MM.1S (cell line): ENCODE results near the gene FEN1.

Experiments
- DNase-seq: peaks from one replicate; pipeline ENCODE4 v3.0.0-alpha.2; 2015
- H2AFZ ChIP-seq: fragments of 300-600 bp; sonication (generic); 2 replicates; pipeline ENCODE4 v1.6.0; 2016; ENCODE audit warnings: antibody characterized with exemption, low read length
- H3F3A ChIP-seq: fragments of 300-600 bp; sonication (generic); 2 replicates; pipeline ENCODE4 v1.6.1; 2016; ENCODE audit warnings: mild to moderate bottlenecking, antibody characterized with exemption, low read length, moderate library complexity, mixed read lengths; ENCODE audit not compliant: insufficient read depth
- H3K27ac ChIP-seq: fragments of 300-600 bp; sonication (generic); 2 replicates; pipeline ENCODE4 v1.5.1; 2016; ENCODE audit warnings: mild to moderate bottlenecking, low read length
- H3K27me3 ChIP-seq: fragments of 300-600 bp; sonication (generic); replicated peaks from 2 replicates; pipeline ENCODE4 v1.6.0; 2016; ENCODE audit warnings: low read length; ENCODE audit not compliant: insufficient read depth
- H3K36me3 ChIP-seq: fragments of 300-600 bp; sonication (generic); replicated peaks from 2 replicates; pipeline ENCODE4 v1.6.1; 2016; ENCODE audit warnings: mild to moderate bottlenecking, low read length, mixed read lengths; ENCODE audit not compliant: insufficient read depth
- H3K4me1 ChIP-seq: fragments of 300-600 bp; sonication (generic); 2 replicates; pipeline ENCODE4 v1.6.1; 2016; ENCODE audit warnings: low read length, mixed read lengths
- H3K4me2 ChIP-seq: fragments of 300-600 bp; sonication (generic); 2 replicates; pipeline ENCODE4 v1.6.0; 2016; ENCODE audit warnings: low read depth, low read length
- H3K4me3 ChIP-seq: fragments of 300-600 bp; sonication (generic); 2 replicates; pipeline ENCODE4 v1.5.1; 2016; ENCODE audit warnings: low read length, mixed read lengths
- H3K79me2 ChIP-seq: fragments of 300-600 bp; sonication (generic); 2 replicates; pipeline ENCODE4 v1.6.1; 2016; ENCODE audit warnings: mixed run types, low read length, mixed read lengths
- H3K9ac ChIP-seq: fragments of 300-600 bp; sonication (generic); 2 replicates; pipeline ENCODE4 v1.6.1; 2016; ENCODE audit warnings: low read length, mixed read lengths
- H3K9me2 ChIP-seq: fragments of 300-600 bp; sonication (generic); replicated peaks from 2 replicates; pipeline ENCODE4 v1.6.1; 2016; ENCODE audit warnings: mild to moderate bottlenecking, low read length, mixed read lengths; ENCODE audit not compliant: insufficient read depth
- H3K9me3 ChIP-seq: fragments of 300-600 bp; sonication (generic); replicated peaks from 2 replicates; pipeline ENCODE4 v1.6.1; 2016; ENCODE audit warnings: mild to moderate bottlenecking, low read length, mixed read lengths; ENCODE audit not compliant: insufficient read depth
- H4K20me1 ChIP-seq: fragments of 300-600 bp; sonication (generic); 2 replicates; pipeline ENCODE4 v1.6.1; 2016; ENCODE audit warnings: mild to moderate bottlenecking, low read length, moderate library complexity, mixed read lengths; ENCODE audit not compliant: insufficient read depth
- EZH2 ChIP-seq: fragments of 300-600 bp; sonication (generic); optimal IDR thresholded peaks from 2 replicates; pipeline ENCODE3; 2017; ENCODE audit warnings: low read depth, mild to moderate bottlenecking, antibody characterized with exemption, low read length, mixed read lengths
- EZH2phosphoT487 ChIP-seq: fragments of 300-600 bp; sonication (generic); IDR thresholded peaks from 2 replicates; pipeline ENCODE4 v1.6.1; 2018; ENCODE audit warnings: antibody characterized with exemption, low read length
- TF ChIP-seq, protein P1 (sequence below): fragments of 300-600 bp; sonication (generic); IDR thresholded peaks from 2 replicates; pipeline ENCODE4 v1.5.1; 2016; ENCODE audit warnings: antibody characterized with exemption, low read length, mixed read lengths

Gene FEN1

DNA sequence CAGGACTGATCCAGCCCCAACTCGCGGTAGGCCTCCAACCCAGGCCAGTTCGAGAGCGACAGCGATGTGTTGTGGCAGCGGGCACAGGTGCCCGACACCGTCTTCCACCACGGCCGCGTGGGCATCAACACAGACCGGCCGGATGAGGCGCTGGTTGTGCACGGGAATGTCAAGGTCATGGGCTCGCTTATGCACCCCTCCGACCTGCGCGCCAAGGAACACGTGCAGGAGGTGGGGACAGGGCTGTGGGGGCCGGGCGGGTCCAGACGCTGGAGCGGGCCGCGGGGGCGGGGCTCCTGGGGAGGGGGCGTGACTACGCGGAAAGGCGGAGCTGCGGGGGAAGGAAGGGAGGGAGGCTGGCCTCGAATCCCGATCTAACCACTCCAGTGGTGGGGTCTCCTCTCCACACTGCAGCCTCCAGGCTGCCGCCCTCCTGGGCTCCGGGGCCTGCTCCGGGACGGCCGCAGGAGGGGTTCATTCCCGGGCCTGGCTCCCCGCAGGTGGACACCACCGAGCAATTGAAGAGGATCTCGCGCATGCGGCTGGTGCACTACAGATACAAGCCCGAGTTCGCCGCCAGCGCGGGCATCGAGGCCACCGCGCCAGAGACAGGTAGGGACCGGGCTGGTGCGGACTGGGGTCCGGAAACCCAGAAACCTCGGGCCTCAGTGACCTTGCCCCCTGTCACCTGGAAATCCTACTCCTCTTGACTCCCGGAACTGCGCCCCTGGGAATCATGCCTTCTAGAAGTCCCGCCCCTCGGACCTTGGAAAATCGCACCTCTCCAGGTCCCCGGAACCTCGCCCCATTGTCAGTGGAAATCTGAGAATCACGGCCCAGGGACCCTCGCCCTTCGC, 15.2 kb upstream of the FEN1 start:
- H4K20me1 ChIP-seq, result no peaks in the 10 kb centered on the region
- no peaks in the 10 kb centered on the region for H3K79me2 ChIP-seq
- no peaks in the 10 kb centered on the region for H3K9me2 ChIP-seq
- DNase-seq, result no peak
- no peaks in the 10 kb centered on the region for H3K9me3 ChIP-seq
- H3K27ac ChIP-seq, result no peak overlapping the region
- H3K4me1 ChIP-seq, result no peaks in the 10 kb centered on the region
- no peak for TF ChIP-seq EZH2
- no peak for TF ChIP-seq EZH2phosphoT487
- H3K27me3 ChIP-seq, result peaks cover 14% of the 10 kb centered on the region
- H3K36me3 ChIP-seq, result no peaks in the 10 kb centered on the region
- H3K4me3 ChIP-seq, result no peak overlapping the region
- no peak overlapping the region for H2AFZ ChIP-seq
- peak overlapping the region; percentile 24; the same call in 1 of the 2 replicates for H3K4me2 ChIP-seq
- H3K9ac ChIP-seq, result no peak overlapping the region
- H3F3A ChIP-seq, result no peaks in the 10 kb centered on the region

DNA sequence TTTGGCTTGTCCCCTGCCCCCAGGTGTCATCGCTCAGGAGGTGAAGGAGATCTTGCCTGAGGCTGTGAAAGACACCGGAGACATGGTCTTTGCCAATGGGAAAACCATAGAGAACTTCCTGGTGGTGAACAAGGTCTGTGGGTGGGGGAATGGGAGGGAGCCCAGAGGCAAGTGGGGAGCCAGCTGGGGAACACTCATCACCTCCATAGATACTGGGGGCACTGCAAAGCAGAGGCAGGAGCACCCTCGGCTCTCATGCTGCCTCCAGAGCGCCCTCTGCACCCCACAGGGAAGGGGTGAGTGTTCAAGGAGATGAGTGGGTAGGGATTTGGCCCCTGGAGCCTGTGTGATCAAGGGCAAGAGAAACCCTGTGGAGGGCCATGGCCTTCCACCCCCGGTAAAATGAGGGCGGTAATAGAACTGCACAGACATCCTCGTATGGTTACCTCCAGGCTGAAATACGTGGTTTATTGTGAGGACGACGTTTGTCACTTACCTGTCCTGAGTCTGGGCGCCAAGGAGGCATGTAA, 14.3 kb upstream of the FEN1 start:
- no peak overlapping the region for H3K27ac ChIP-seq
- DNase-seq, result no peak
- no peaks in the 10 kb centered on the region for H3K9me2 ChIP-seq
- no peaks in the 10 kb centered on the region for H3F3A ChIP-seq
- no peak overlapping the region for H3K4me2 ChIP-seq
- peaks cover 14% of the 10 kb centered on the region for H3K27me3 ChIP-seq
- no peaks in the 10 kb centered on the region for H3K4me1 ChIP-seq
- H3K4me3 ChIP-seq, result no peak overlapping the region
- H2AFZ ChIP-seq, result no peak overlapping the region
- no peaks in the 10 kb centered on the region for H3K79me2 ChIP-seq
- H3K9ac ChIP-seq, result no peak overlapping the region
- no peaks in the 10 kb centered on the region for H3K9me3 ChIP-seq
- no peak for TF ChIP-seq EZH2
- no peak for TF ChIP-seq EZH2phosphoT487
- TF ChIP-seq, protein P1, sequence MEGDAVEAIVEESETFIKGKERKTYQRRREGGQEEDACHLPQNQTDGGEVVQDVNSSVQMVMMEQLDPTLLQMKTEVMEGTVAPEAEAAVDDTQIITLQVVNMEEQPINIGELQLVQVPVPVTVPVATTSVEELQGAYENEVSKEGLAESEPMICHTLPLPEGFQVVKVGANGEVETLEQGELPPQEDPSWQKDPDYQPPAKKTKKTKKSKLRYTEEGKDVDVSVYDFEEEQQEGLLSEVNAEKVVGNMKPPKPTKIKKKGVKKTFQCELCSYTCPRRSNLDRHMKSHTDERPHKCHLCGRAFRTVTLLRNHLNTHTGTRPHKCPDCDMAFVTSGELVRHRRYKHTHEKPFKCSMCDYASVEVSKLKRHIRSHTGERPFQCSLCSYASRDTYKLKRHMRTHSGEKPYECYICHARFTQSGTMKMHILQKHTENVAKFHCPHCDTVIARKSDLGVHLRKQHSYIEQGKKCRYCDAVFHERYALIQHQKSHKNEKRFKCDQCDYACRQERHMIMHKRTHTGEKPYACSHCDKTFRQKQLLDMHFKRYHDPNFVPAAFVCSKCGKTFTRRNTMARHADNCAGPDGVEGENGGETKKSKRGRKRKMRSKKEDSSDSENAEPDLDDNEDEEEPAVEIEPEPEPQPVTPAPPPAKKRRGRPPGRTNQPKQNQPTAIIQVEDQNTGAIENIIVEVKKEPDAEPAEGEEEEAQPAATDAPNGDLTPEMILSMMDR, result no peak
- H4K20me1 ChIP-seq, result no peaks in the 10 kb centered on the region
- H3K36me3 ChIP-seq, result no peaks in the 10 kb centered on the region

DNA sequence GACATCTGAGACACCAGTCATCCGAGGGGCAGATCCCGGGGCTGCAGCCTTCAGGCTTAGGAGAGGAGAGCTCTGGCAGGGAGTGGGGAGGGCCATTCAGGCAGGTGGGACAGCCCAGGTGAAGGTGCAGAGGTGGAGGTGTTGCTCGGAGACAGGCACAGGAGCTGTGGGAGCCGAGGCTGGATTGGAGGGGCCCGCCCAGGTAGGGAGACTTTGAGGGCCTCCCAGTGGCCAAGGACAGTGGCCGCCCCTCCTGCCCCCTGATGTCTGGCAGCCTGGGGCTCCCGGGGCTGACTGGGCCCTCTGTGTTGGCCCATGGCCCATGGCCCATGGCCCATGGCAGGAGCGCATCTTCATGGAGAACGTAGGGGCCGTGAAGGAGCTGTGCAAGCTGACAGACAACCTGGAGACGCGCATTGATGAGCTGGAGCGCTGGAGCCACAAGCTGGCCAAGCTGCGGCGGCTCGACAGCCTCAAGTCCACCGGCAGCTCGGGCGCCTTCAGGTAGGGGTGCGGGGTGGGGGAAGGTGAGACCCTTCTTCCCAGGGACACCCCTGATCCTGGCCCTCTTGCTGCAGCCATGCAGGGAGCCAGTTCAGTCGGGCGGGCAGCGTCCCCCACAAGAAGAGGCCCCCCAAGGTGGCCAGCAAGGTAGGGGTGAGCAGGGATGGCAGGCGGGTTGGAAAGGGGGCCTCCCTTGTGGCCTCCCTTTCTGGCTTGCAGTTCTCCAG, 13.6 kb upstream of the FEN1 start:
- H4K20me1 ChIP-seq, result no peaks in the 10 kb centered on the region
- no peak overlapping the region for H3K9ac ChIP-seq
- H3F3A ChIP-seq, result no peaks in the 10 kb centered on the region
- H3K79me2 ChIP-seq, result no peaks in the 10 kb centered on the region
- no peaks in the 10 kb centered on the region for H3K36me3 ChIP-seq
- no peak for DNase-seq
- H3K4me3 ChIP-seq, result no peak overlapping the region
- H3K9me2 ChIP-seq, result no peaks in the 10 kb centered on the region
- H3K4me1 ChIP-seq, result no peaks in the 10 kb centered on the region
- no peak overlapping the region for H3K27ac ChIP-seq
- TF ChIP-seq, protein P1, result no peak
- no peak for TF ChIP-seq EZH2phosphoT487
- TF ChIP-seq EZH2, result no peak
- H3K9me3 ChIP-seq, result no peaks in the 10 kb centered on the region
- H3K4me2 ChIP-seq, result no peak overlapping the region
- peaks cover 11% of the 10 kb centered on the region for H3K27me3 ChIP-seq
- H2AFZ ChIP-seq, result no peak overlapping the region
